HepG2 (cell line): ENCODE results near the gene LAMP1. TPM values are rescaled to one million over a fixed set of nuclear protein-coding genes. Genes with fewer than 3 reads are reported as not detected.

Source experiments
- BORCS8-MEF2B ChIP-seq: sonication (generic); formaldehyde crosslinking; IDR thresholded peaks from 2 replicates; pipeline ENCODE4 v1.8.0; 2022; ENCODE audit warnings: mild to moderate bottlenecking, missing genetic modification reagents
- GATAD2A ChIP-seq: IDR thresholded peaks from 2 replicates; pipeline ENCODE4 v1.6.1; 2016
- SIN3A ChIP-seq: IDR thresholded peaks from 2 replicates; pipeline ENCODE4 v1.6.1; 2011; ENCODE audit warnings: low read depth, mild to moderate bottlenecking, control low read depth, low read length, borderline replicate concordance
- ZFP37 ChIP-seq: sonication (generic); formaldehyde crosslinking; IDR thresholded peaks from 2 replicates; pipeline ENCODE4 v1.4.0; 2020; ENCODE audit warnings: missing genetic modification reagents, borderline replicate concordance
- ZSCAN29 ChIP-seq: sonication (generic); formaldehyde crosslinking; conservative IDR thresholded peaks from 2 replicates; pipeline ENCODE4 v1.4.0; 2020; ENCODE audit warnings: mild to moderate bottlenecking, missing genetic modification reagents
- ZSCAN30 ChIP-seq: sonication (generic); formaldehyde crosslinking; IDR thresholded peaks from 2 replicates; pipeline ENCODE4 v1.5.0; 2020; ENCODE audit warnings: mild to moderate bottlenecking, missing genetic modification reagents
- polyA plus RNA-seq, 8 experiments: library from polyadenylated mRNA; depleted of rRNA in 3 of 8; stranded (reverse) in 7 of 8; unstranded in 1 of 8; fragments of >200 nt; fragmentation: Illumina TruSeq in 4 of 8; extraction: Trizol in 4 of 8; gene quantifications; 2 replicates each; pipeline versions ENCODE4 v1.2.1 to v1.2.3, GENCODE V29; 2011 to 2016; ENCODE audit warnings: low read depth in 4 of 8, missing spikeins in 1 of 8, mixed read lengths in 1 of 8; ENCODE audit not compliant: insufficient read depth in 1 of 8
- total RNA-seq, 5 experiments: library from RNA; depleted of rRNA; stranded (reverse); fragments of >200 nt; fragmentation: Illumina TruSeq; extraction: Trizol; gene quantifications; 2 replicates each; pipeline ENCODE4 v1.2.3, GENCODE V29; 2016; ENCODE audit warnings: low read depth in 1 of 5
- TF ChIP-seq, protein P1 (sequence below), 2 experiments: fragments of 450-650 bp in 1 of 2; sonication (generic) in 1 of 2; formaldehyde crosslinking in 1 of 2; IDR thresholded peaks; 2 replicates each; pipeline versions ENCODE4 v1.6.1 to v1.8.0; 2016 to 2022; ENCODE audit warnings: antibody characterized with exemption in 1 of 2, mild to moderate bottlenecking in 1 of 2, missing genetic modification reagents in 1 of 2
- TF ChIP-seq, protein P2 (sequence below): sonication (generic); formaldehyde crosslinking; IDR thresholded peaks from 2 replicates; pipeline ENCODE4 v1.4.0; 2020; ENCODE audit warnings: missing genetic modification reagents
- TF ChIP-seq, protein P3 (sequence below): sonication (generic); formaldehyde crosslinking; IDR thresholded peaks from 2 replicates; pipeline ENCODE4 v1.5.1; 2020; ENCODE audit warnings: missing genetic modification reagents, mild to moderate bottlenecking, borderline replicate concordance
- TF ChIP-seq, protein P4 (sequence below): IDR thresholded peaks from 2 replicates; pipeline ENCODE4 v1.6.1; 2016; ENCODE audit warnings: mild to moderate bottlenecking
- TF ChIP-seq, protein P5 (sequence below): sonication (generic); formaldehyde crosslinking; IDR thresholded peaks from 2 replicates; pipeline ENCODE4 v1.5.0; 2020; ENCODE audit warnings: mild to moderate bottlenecking, missing genetic modification reagents

LAMP1 gene
- total and polyA plus RNA-seq, 2 of the 13 experiments (the other 11 are each of a cell fraction or from before 2014, with no cell fraction given) = 103 to 112 TPM

DNA sequence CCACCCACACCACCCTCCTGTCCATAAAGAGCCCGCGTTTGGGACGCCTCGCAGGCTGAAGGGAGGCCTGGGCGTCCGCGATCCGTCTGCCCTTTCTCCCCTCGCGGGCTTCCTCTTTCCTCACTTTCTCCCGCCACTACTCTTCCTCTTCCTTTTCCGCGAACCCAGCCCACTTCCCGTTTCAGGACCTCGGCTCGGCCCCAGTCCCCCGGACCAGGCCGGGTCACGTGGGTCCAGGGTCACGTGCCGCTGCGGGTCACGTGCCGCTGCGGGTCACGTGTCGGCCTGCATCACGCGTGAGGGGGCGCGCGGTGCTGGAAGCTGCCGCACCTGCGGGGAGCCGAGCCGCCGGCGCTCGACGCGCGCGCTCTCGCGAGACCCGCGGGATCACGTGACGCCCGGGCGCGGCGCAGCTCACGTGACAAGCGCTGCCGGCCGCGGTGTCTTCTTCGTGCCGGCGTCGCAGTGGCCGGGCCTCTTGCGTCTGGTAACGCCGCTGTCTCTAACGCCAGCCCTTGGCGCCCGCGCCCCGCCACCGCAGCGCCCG lies at the start of gene LAMP1 (continued):
- TF ChIP-seq, protein P1, sequence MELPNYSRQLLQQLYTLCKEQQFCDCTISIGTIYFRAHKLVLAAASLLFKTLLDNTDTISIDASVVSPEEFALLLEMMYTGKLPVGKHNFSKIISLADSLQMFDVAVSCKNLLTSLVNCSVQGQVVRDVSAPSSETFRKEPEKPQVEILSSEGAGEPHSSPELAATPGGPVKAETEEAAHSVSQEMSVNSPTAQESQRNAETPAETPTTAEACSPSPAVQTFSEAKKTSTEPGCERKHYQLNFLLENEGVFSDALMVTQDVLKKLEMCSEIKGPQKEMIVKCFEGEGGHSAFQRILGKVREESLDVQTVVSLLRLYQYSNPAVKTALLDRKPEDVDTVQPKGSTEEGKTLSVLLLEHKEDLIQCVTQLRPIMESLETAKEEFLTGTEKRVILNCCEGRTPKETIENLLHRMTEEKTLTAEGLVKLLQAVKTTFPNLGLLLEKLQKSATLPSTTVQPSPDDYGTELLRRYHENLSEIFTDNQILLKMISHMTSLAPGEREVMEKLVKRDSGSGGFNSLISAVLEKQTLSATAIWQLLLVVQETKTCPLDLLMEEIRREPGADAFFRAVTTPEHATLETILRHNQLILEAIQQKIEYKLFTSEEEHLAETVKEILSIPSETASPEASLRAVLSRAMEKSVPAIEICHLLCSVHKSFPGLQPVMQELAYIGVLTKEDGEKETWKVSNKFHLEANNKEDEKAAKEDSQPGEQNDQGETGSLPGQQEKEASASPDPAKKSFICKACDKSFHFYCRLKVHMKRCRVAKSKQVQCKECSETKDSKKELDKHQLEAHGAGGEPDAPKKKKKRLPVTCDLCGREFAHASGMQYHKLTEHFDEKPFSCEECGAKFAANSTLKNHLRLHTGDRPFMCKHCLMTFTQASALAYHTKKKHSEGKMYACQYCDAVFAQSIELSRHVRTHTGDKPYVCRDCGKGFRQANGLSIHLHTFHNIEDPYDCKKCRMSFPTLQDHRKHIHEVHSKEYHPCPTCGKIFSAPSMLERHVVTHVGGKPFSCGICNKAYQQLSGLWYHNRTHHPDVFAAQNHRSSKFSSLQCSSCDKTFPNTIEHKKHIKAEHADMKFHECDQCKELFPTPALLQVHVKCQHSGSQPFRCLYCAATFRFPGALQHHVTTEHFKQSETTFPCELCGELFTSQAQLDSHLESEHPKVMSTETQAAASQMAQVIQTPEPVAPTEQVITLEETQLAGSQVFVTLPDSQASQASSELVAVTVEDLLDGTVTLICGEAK (IDR thresholded peaks at IDR 0.05) = no peak
- TF ChIP-seq, protein P1 (CRISPR knock-in tag; IDR thresholded peaks at IDR 0.05) = peak; percentile 95
- TF ChIP-seq SIN3A = peak; percentile 85; the same call in 1 of the 2 replicates
- TF ChIP-seq, protein P2, sequence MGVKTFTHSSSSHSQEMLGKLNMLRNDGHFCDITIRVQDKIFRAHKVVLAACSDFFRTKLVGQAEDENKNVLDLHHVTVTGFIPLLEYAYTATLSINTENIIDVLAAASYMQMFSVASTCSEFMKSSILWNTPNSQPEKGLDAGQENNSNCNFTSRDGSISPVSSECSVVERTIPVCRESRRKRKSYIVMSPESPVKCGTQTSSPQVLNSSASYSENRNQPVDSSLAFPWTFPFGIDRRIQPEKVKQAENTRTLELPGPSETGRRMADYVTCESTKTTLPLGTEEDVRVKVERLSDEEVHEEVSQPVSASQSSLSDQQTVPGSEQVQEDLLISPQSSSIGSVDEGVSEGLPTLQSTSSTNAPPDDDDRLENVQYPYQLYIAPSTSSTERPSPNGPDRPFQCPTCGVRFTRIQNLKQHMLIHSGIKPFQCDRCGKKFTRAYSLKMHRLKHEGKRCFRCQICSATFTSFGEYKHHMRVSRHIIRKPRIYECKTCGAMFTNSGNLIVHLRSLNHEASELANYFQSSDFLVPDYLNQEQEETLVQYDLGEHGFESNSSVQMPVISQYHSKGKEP (CRISPR knock-in tag) = peak; percentile 91; the same call in 1 of the 2 replicates
- peak; percentile 94 for TF ChIP-seq BORCS8-MEF2B (CRISPR knock-in tag)
- TF ChIP-seq, protein P3, sequence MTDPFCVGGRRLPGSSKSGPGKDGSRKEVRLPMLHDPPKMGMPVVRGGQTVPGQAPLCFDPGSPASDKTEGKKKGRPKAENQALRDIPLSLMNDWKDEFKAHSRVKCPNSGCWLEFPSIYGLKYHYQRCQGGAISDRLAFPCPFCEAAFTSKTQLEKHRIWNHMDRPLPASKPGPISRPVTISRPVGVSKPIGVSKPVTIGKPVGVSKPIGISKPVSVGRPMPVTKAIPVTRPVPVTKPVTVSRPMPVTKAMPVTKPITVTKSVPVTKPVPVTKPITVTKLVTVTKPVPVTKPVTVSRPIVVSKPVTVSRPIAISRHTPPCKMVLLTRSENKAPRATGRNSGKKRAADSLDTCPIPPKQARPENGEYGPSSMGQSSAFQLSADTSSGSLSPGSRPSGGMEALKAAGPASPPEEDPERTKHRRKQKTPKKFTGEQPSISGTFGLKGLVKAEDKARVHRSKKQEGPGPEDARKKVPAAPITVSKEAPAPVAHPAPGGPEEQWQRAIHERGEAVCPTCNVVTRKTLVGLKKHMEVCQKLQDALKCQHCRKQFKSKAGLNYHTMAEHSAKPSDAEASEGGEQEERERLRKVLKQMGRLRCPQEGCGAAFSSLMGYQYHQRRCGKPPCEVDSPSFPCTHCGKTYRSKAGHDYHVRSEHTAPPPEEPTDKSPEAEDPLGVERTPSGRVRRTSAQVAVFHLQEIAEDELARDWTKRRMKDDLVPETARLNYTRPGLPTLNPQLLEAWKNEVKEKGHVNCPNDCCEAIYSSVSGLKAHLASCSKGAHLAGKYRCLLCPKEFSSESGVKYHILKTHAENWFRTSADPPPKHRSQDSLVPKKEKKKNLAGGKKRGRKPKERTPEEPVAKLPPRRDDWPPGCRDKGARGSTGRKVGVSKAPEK (CRISPR knock-in tag) = no peak
- peak; percentile 81 for TF ChIP-seq GATAD2A (CRISPR knock-in tag)
- no peak; the same call in 1 of the 2 replicates for TF ChIP-seq ZSCAN29 (CRISPR knock-in tag)
- TF ChIP-seq ZFP37 (CRISPR knock-in tag) = no peak
- 0 out of 2 replicates have a peak, but pooled peaks have one; percentile 86 for TF ChIP-seq ZSCAN30 (CRISPR knock-in tag)
- TF ChIP-seq, protein P4, sequence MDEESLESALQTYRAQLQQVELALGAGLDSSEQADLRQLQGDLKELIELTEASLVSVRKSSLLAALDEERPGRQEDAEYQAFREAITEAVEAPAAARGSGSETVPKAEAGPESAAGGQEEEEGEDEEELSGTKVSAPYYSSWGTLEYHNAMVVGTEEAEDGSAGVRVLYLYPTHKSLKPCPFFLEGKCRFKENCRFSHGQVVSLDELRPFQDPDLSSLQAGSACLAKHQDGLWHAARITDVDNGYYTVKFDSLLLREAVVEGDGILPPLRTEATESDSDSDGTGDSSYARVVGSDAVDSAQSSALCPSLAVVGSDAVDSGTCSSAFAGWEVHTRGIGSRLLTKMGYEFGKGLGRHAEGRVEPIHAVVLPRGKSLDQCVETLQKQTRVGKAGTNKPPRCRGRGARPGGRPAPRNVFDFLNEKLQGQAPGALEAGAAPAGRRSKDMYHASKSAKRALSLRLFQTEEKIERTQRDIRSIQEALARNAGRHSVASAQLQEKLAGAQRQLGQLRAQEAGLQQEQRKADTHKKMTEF (CRISPR knock-in tag) = peak; percentile 98
- TF ChIP-seq, protein P5, sequence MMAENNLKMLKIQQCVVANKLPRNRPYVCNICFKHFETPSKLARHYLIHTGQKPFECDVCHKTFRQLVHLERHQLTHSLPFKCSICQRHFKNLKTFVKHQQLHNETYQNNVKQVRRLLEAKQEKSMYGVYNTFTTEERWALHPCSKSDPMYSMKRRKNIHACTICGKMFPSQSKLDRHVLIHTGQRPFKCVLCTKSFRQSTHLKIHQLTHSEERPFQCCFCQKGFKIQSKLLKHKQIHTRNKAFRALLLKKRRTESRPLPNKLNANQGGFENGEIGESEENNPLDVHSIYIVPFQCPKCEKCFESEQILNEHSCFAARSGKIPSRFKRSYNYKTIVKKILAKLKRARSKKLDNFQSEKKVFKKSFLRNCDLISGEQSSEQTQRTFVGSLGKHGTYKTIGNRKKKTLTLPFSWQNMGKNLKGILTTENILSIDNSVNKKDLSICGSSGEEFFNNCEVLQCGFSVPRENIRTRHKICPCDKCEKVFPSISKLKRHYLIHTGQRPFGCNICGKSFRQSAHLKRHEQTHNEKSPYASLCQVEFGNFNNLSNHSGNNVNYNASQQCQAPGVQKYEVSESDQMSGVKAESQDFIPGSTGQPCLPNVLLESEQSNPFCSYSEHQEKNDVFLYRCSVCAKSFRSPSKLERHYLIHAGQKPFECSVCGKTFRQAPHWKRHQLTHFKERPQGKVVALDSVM (CRISPR knock-in tag) = peak; percentile 75
